Measurements from ENCODE around the gene C1orf105. TPM values are rescaled to one million over a fixed set of nuclear protein-coding genes. Genes with fewer than 3 reads are reported as not detected.

C1orf105 gene
- total RNA-seq, 1 donor from 2014 or later, result not detected

- H3K27me3 ChIP-seq, result no peaks in the 10 kb centered on the region
- TF ChIP-seq CTCF (IDR thresholded peaks at IDR 0.05), result no peak
- DNase-seq (no peak), ATAC-seq (no peak)
- no peaks in the 10 kb centered on the region for H3K9me3 ChIP-seq
- H3K4me3 ChIP-seq, result no peak overlapping the region
- intact Hi-C loops (cut with DNase I), result no loop called here
- H3K27ac ChIP-seq, result no peak overlapping the region
- no peaks in the 10 kb centered on the region for H3K4me1 ChIP-seq
- no peaks in the 10 kb centered on the region for H3K36me3 ChIP-seq
These were observed 8.6 kb upstream of the C1orf105 start for GRCh38 chr1:172411791-172412338.

DNA sequence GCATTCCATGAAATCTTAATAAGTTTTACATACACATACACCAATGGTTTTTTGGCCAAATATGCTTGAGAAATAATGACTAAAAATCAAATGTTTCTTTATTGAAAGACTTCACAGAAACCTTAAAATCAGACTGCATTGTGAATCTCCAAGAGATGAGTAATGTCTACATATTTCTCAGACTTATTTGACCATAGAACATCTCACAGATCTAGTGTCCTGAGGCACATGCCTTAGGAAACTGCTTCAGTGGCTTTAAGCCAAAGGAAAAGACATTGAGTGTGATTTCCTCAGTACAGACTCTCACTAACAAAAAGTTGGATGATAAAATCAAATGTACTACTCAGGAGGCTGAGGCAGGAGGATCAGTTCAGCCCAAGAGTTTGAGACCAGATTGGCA, 6.2 kb upstream of the C1orf105 start:
- H3K27ac ChIP-seq, result no peak overlapping the region
- no peak for ATAC-seq
- no peaks in the 10 kb centered on the region for H3K36me3 ChIP-seq
- no peaks in the 10 kb centered on the region for H3K4me1 ChIP-seq
- no peaks in the 10 kb centered on the region for H3K27me3 ChIP-seq
- no peaks in the 10 kb centered on the region for H3K9me3 ChIP-seq
- H3K4me3 ChIP-seq, result no peak overlapping the region
- no peak for DNase-seq
- intact Hi-C loops (cut with DNase I), result no loop called here
- TF ChIP-seq CTCF (IDR thresholded peaks at IDR 0.05), result no peak

- no peaks in the 10 kb centered on the region for H3K27me3 ChIP-seq
- no peaks in the 10 kb centered on the region for H3K9me3 ChIP-seq
- DNase-seq (no peak), ATAC-seq (no peak)
- intact Hi-C loops (cut with DNase I), result no loop called here
- H3K36me3 ChIP-seq, result no peaks in the 10 kb centered on the region
- no peaks in the 10 kb centered on the region for H3K4me1 ChIP-seq
- H3K27ac ChIP-seq, result no peak overlapping the region
- TF ChIP-seq CTCF (IDR thresholded peaks at IDR 0.05), result no peak
- H3K4me3 ChIP-seq, result no peak overlapping the region
These were observed 3.9 kb upstream of the C1orf105 start for GRCh38 chr1:172416496-172417035.

DNA sequence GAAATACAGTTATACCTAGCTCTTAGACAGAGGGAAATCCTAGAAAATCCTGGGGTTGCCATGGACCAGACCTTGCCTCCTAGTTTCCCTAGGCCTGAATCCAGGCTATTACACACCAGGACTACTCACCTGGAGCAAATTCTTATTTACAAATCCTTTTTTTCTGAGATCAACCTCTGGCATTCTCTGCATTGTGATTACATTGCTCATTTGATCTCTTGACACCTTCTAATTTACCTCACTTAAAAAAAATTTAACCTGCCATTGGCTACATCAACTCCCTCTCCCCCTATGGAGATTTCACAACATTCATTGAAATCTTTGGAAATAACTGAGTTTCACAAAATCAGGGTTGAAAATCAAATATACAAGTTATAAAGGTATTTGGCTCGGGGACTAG, 2.9 kb upstream of the C1orf105 start:
- no peak for TF ChIP-seq CTCF (IDR thresholded peaks at IDR 0.05)
- Histone ChIP-seq H3K9me3 (no peaks in the 10 kb centered on the region), H3K4me3 (no peak overlapping the region), H3K27ac (no peak overlapping the region), H3K4me1 (no peaks in the 10 kb centered on the region), H3K36me3 (no peaks in the 10 kb centered on the region), H3K27me3 (no peaks in the 10 kb centered on the region)
- intact Hi-C loops (cut with DNase I), result no loop called here
- DNase-seq (no peak), ATAC-seq (no peak)

DNA sequence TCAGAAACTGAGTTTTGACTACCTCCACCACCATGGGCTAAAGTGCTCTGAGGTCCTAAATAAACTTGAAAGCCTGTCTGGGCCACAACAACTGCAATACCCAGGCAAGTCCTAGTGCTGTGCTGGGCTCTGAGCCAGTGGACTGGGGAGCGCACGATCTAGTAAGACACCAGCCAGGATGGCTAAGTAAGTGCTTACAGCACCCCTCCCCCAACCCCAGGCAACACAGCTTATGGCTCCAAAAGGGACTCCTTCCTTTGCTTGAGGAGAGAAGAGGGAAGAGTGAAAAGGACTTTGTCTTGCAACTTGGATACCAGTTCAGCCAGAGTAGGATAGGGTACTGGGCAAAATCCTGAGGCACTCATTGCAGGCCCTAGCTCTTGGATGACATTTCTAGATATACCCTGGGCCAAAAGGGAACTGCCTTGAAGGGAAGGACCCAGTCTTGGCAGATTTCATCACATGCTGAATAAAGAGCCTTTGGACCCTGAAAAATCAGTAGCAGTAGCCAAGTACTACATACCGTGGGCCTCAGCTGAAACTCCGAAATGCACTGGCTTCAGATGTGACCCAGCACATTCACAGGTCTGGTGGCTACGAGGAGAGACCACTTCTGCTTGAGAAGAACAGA, 1.6 kb downstream of the C1orf105 start:
- Histone ChIP-seq H3K4me1 (no peaks in the 10 kb centered on the region), H3K36me3 (no peaks in the 10 kb centered on the region), H3K4me3 (no peak overlapping the region), H3K9me3 (no peaks in the 10 kb centered on the region), H3K27ac (no peak overlapping the region), H3K27me3 (no peaks in the 10 kb centered on the region)
- intact Hi-C loops (cut with DNase I), result no loop called here
- DNase-seq (no peak), ATAC-seq (no peak)
- no peak for TF ChIP-seq CTCF (IDR thresholded peaks at IDR 0.05)
